HG02678 (cell line): ENCODE data around the gene RNF150.
"Not testable (repeated sequence)": the region's sequence is repeated elsewhere in the genome, so short reads cannot be mapped to it uniquely, and the experiment has no call there.

ENCODE experiments used
- ATAC-seq: cut with Tn5 transposase; IDR thresholded peaks from one replicate; pipeline ENCODE4 v1.9.1; 2021; ENCODE audit warnings: mild to moderate bottlenecking, moderate library complexity; ENCODE audit not compliant: unreplicated experiment

RNF150 gene

DNA sequence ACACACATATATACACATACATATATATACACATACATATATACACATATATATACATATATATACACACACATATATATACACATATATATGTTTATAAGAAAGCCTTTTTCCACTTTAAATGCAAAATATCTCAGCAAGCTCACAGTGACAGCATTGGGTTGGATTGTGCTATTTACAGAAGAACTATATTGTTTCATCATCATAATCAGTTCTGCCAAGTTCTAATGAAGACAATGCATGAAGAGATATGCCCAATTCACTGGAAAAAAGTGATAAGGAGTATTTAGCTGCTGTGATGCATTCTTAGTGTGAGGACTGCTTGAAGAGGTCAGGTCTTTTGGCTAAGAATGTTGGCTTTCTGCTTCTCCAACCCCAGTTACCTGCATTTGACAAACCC lies 54.4 kb downstream of the RNF150 start:
- ATAC-seq, result no peak

DNA sequence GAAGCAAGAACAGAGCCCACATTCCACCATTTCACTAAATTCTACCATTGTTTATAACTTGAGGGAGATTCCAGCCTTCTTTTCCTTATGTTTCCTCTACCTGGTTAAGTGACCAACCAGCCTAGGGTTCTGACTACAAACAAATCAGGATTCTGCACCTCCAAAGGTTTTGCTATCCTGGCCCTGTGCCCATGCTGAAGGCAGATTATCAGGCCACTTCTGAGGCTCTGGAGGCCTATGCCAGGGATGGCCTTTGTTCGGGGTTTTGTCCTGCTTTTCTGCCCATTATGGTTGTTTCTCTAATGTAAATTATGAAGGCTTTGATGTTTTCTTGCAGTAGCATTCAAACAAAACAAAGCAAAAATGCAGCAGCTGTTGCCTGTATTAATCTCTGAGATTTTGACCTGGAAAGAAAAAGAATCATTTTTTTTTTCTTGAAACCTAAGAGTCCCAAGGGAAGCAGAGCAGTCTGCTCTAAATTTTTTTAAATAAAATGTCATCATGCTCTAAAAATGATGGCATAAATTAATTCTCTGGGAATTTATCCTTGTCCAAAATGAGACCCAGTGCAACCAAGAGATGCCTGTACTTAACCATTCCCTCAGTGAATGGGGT lies 55.6 kb downstream of the RNF150 start:
- ATAC-seq, result no peak

DNA sequence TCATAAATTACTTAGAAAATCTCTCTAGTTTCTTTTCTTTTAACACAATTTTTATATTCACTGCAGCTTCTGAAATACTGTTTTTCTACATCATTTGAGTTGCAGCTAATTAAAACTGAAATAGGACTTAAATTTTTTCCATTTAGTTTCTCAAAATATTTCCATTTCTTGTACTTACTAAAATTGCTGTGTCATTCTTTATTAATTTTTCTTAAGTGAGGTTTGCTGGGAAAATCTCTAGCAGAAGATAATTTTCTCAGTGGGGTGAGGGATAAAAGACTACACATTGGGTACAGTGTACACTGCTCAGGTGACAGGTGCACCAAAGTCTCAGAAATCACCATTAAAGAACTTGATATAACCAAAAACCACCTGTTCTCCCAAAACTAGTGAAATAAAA lies 57.7 kb downstream of the RNF150 start:
- ATAC-seq, result no peak

DNA sequence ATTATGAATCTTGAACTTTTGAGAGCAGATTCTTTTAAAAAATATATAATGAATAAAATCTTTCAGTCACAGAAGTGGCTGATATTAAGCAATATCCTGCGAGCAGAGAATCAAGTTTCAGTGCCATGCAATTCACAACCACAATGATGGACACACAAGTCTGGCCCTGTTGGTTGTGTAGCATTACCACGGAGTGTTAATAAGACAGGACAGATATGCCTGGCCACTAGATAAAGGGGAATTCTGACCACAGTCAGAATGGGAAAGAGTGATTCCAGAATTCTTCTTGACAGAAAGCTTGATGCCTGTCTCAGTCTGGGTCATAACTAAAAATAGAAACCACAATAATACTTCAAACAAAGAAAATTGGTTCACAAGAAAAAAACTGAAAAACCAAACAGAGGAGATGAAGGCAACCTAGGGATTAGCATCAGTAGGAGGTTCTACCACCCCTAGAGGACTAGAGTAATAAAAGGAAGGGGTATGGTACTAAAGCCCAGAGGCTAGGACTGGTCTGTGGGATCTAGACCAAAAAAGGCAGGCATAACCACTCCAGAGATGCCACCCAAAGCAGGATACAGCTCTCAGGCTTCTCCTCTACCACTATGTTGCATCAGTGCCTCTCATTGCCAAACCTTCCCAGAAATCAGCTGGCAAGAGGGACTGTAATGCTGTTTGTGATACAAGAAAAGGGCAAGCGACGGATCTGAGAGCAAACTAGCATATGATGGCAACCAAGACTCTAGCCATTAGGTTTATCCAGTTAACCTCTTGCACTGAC lies 59.0 kb downstream of the RNF150 start:
- ATAC-seq, result no peak

DNA sequence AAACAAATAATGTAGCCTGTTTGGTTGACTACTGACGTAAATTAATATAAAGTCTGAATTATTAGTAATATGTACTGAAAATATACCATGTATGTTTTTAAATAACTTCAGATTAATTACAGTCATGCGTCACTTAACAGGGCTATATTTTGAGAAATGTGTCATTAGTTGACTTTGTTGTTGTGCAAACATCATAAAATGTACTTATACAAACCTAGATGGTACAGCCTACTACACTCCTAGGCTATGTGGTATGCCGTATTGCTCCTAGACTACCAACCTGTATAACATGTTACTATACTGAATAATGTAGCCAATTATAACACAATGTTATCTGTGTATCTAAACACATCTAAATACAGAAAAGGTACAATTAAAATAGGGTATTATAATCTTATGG lies 66.6 kb downstream of the RNF150 start:
- no peak for ATAC-seq

DNA sequence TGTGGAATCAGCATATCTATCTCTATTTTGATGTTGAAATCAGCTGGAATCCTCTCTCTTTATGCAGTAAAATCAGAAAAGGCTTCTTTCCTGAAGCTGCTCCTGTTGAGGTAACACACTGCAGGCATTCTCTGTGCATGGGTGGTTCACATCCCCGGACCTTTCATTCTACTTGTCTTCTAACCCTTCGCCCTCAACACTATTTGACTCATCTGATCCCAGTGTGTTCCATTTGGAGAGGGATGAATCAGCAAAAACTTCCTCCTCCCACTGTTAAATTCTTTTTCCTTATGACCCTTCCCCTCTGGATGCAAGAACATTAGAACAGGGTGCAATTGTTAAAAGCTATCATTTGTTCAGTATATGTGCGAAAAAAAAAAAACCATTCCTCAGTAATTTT lies 67.4 kb downstream of the RNF150 start:
- no peak for ATAC-seq

DNA sequence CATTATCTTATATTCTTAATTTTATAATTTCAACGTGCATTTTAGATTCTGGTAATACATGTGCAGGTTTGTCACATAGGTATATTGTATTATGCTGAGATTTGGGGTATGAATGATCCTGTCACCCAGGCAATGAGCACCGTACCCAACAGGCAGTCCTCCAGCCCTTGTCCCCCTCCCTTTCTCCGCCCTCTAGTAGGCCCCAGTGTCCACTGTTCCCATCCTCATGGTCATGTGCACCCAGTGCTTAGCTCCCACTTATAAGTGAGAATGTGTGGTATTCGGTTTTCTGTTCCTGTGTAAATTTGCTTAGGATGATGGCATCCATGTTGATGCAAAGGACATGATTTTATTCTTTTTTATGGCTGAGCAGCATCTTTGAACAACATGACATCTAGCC lies 70.6 kb downstream of the RNF150 start:
- ATAC-seq, result no peak

DNA sequence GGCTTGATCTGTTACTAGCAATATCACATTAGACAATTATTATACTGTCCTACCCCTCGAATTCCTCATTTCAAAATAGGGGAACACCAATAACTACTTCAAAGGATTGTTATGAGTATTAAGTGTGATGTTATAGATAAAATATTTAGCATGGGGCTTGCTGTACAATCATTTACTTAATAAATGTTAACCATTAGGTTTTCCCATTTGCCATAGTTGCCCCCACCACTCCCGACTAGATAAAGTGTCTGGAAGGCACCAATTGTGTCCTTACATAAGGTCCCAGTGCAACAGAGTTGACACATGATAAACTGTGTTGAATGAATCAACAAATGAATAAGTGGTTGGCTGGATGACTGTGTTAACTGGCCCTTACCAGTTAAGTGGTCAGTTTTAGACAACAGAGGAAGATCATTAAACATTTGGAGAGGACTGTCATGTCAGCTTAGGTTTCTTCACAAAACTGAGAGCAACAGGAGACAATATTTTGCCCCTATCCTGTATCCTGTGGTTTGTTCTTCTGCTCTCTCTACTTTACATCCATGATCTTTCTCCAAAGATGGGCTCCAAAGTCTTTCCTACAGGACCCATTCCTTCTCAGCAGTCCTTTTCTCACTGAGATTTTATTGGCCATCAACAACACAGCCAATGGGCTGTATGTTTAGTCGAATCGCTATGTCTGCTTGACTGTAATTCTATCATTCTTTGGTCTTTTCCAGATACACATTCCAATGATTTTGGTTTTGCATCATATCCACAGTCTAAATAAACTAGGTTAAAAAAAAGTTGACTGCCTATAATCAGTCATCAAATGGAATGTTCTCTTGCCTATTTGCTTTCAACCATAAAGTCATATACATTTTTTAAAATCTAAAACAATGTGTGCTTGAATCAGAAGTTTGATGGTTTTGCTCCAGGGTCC lies 74.4 kb downstream of the RNF150 start:
- no peak for ATAC-seq

DNA sequence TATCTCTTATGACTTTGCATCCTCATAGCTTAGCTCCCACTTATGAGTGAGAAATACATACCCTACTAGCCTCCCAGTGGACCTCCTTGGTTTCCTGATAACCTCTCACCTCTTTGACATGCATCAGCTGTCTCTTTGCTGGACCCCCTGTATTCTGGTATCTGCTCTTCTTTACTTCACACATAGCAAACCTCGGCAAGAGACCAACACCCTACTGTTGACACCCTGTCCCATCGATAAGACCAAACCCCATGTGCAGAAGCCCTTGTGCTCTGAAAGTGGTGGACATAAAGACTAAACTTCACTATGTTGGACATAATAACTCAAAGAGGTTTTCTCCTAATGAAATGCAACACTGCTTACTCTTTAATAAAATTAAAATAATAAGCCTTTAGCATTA lies 75.7 kb downstream of the RNF150 start:
- ATAC-seq, result no peak

DNA sequence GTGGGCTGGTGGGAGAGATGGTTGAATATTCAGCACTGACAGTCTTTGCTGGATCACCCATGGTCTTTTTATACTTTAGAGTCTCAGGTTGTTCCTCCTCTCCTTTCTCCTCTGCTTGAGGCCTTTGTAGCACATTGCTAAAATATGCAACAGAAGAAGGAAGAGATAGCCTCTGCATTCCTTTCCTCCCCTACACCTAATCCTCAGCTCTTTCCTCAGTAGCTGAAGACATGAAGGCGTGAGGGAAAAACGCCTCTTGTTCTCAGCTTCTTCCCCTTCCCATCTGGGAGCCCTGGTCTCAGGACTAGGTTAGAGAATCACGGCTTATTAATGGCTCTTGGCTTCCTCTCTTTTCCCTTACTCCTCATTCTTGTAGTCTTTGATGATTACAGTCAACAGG lies 76.8 kb downstream of the RNF150 start:
- no peak for ATAC-seq

DNA sequence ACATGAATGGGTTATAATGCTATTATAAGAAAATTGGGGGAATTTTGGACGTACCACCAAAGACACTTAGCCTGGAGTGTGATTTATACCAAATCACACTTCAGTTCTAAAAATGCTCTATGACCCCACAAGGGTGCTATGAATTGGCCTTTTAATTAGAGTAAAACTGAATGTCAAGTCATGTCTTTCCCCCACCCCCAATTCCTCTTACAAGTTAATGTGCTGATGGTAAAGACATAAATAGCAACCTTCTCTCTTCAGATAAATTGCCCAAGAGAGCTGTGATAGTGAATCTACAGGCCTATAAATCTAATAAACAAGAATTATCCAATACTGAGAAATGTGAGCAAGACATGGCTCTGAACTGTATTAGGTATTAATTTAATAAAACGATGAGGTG lies 78.8 kb downstream of the RNF150 start:
- no peak for ATAC-seq

DNA sequence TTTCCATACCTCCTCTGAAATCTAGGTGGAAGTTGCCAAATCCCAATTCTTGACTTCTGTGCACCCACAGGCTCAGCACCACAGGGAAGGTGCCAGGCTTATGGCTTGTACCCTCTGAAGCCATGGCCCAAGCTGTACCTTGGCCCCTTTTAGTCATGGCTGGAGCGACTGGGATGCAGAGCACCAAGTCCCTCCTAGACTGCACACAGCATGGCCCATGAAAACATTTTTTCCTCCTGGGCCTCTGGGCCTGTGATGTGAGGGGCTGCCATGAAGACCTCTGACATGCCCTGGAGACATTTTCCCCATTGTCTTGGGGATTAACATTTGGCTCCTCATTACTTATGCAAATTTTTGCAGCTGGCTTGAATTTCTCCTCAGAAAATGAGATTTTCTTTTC lies 82.3 kb downstream of the RNF150 start:
- not testable (repeated sequence) for ATAC-seq

DNA sequence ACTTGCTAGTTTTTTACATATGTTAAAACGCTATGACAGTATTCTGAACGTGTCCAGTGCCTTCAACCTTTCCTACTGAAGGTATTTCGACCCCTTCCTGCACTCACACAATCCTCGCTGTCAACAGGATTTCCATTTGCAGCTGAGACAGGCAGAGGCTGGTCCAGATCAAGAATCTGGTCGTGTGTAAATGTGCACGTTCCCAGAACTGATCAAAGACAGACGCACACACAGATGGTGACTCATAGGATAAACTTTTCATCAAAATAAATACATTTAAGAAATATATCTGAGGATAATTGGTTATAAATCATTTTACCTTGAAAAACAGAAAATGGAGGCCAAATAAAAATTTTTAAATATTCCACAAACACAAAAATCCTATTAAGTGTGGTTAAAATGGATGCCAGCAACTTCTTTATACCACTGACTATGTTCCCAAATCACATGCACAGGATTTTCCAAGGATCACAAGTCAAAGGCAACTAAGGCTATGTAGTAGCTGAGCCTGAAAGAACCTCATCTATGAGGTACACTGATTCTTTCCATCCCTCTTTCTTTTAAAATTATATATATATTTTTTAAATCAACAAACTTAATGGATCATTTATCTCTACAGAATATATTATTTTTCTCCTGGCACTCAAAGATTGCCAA lies 85.9 kb downstream of the RNF150 start:
- no peak for ATAC-seq

DNA sequence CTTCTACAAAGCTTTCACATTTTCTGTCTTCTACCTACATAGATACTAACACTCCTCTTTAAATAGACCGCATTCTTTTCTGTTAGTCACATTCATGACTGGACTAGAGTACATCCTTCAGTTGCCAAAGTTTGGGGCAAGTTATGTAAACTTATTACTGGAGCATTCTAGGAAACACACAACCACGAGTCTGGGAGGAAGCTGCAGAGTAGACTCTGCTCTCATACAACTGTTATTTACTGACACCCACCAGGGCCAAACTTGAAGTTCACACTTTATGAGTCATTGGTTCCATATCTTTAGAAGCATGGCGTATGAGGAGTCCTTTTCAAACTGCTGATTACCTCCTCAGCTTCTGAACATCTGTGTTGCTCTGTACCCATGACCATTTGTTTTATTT lies 87.0 kb downstream of the RNF150 start:
- ATAC-seq, result no peak

DNA sequence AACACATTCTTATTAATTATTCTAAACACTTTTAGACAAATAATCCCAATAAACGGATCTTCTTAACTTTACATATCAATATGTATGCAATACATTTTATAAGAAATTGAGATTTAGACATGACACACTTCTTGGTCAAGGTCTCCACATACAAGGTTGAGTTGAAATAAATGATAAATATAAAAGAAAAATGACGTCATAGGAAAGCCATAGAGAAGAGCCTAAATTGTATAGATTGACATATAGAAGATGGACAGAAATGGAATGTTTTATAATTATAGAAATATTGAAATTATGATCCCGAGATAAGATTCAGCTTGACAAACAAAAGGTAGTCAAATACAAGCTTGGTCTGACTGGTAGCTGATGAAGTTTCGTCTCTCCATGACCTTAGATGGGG lies 87.4 kb downstream of the RNF150 start:
- no peak for ATAC-seq

DNA sequence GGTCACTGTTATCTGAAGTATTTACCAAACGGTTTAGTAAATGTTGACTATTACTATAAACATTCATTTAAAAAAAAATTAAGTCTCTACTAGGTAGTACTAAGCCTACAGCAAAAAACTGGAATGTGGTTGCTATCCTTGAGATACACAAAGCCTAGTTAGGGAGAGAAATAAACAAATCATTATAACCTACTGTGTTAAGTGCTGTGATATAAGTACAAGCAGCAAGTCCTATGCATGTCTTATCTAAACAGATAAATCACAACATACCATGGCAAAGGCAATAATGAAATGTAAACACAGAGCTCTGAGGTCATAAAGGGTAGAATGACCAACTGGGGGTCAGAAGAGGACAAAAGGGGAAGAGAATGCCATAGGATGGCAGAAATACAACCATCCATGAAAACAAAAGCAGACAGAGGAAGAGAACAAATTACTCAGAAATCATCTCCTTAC lies 92.2 kb downstream of the RNF150 start:
- no peak for ATAC-seq

DNA sequence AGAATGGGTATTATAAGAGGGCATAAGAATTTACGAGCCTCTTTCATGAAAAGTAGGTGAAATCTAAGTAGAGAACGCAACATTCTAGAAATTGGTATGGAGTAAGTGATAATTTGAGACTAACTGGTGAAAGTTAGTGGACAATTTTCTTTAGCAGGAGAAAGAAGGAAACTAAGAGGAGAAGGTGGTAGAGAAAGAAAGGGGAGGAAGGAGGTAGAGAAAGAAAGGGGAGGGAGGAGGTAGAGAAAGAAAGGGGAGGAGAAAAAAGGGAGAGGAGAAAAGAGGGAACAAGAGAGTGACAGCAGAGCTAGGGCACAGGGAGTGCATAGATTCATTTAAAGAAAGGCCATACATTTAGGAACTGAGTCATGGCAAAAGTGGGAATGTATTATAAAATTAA lies 94.1 kb downstream of the RNF150 start:
- no peak for ATAC-seq

DNA sequence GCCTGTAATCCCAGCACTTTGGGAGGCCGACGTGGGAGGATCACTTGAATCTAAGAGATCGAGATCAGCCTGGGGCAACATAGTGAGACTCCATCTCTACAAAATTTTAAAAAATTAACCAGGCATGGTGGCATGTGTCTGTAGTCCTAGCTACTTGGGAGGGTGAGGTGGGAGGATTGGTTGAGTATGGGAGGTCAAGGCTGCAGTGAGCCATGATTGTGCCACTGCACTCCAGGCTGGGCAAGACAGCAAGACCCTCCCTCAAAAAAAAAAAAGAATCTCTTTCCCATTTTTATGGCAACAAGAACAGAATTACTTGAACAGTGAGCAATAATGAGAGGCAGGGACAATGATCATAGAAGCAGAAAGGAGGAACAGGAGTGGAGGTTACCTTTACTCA lies 94.8 kb downstream of the RNF150 start:
- no peak for ATAC-seq

DNA sequence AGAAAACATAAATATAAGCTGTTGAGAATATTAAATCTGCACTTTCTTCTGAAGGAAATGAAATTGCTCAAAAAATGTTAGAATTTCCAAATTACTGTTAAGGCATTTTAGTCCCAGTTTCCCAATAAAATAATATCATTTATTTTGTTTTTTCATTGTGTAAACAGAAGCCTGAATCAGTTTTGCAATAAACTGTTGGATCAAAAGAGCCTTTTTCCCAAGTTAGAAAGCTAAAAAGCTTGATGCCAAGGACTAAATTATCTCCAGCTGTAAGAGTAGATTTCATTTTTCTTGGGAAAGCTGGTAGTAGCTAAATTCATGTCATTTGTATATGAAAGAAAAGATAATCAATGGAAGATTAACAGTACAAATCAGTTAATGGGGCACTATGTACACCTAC lies 95.8 kb downstream of the RNF150 start:
- no peak for ATAC-seq

DNA sequence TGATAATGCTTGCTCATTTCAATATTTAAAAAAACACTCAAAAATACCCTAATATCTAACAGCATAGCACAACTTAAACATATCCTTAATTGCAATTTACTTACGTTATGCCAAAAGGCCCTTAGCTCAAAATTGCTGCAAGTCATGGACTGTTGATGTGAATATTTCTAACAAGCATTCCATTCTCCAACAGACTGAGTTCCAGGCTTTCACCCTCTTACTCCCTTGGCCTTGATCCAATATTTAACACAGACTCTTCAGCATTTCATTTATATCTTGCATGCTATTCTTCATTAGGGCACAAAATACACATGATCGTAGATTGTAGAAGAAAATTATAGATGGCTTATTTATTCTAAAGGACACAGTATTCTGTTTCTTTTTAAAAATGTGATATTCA lies 96.5 kb downstream of the RNF150 start:
- ATAC-seq, result no peak

DNA sequence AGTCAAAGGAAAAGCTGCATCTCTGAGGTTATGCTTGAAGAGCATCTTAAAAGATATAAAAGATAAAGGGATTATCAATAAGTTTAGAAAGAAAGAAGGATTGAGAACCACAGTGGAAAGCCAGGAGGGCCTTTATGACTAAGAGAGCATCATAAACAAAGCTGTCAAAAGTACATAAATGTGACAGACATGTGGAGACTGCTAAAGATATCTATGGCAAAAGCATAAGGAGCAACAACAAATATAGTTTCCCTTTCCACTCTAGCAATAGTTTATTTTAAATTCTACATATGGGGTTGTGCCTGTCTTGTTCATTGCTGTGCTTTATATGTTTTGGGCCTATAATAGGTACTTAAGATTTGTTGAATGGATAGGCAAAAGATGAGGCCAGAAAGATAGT lies 97.3 kb downstream of the RNF150 start:
- no peak for ATAC-seq
